CD4-positive, alpha-beta memory T cell (primary cell): Measurements from ENCODE around the gene MROH9. TPM values are rescaled to one million over a fixed set of nuclear protein-coding genes. Genes with fewer than 3 reads are reported as not detected.

Experiments used
- CTCF ChIA-PET: fragments of 350-600 bp; sonication (Branson Sonifier 250); formaldehyde crosslinking; loops from one replicate; lab custom pipeline; 2021; ENCODE audit warnings: inconsistent platforms; ENCODE audit not compliant: partially characterized antibody; lab: Charles Lee
- POLR2A ChIA-PET: fragments of 350-600 bp; sonication (Branson Sonifier 250); formaldehyde crosslinking; loops from one replicate; lab custom pipeline; 2021; ENCODE audit not compliant: partially characterized antibody; lab: Charles Lee
- DNase-seq, 5 donors: peaks; one replicate each; pipeline versions ENCODE4 v3.0.0 to v3.0.0-alpha.2; 2020 to 2022; ENCODE audit warnings: mixed read lengths in 1 of 5
- H3K27ac ChIP-seq: one replicate; pipeline ENCODE4 v1.7.0; 2013; ENCODE audit warnings: low read depth, low read length
- H3K27me3 ChIP-seq: 2 replicates; pipeline ENCODE4 v1.7.0; 2013; ENCODE audit warnings: mild to moderate bottlenecking, low read length, moderate library complexity; ENCODE audit not compliant: insufficient read depth
- H3K36me3 ChIP-seq: 2 replicates; pipeline ENCODE4 v1.7.0; 2013; ENCODE audit warnings: mild to moderate bottlenecking, low read length, moderate library complexity; ENCODE audit not compliant: insufficient read depth
- H3K4me1 ChIP-seq: 2 replicates; pipeline ENCODE4 v1.7.0; 2013; ENCODE audit warnings: mild to moderate bottlenecking, low read length, moderate library complexity; ENCODE audit not compliant: insufficient read depth
- H3K4me3 ChIP-seq, 2 donors: one replicate each; pipeline ENCODE4 v1.7.0; 2013; ENCODE audit warnings: low read length in 2 of 2, mild to moderate bottlenecking in 1 of 2
- H3K9me3 ChIP-seq, 2 donors: one replicate each; pipeline ENCODE4 v1.7.0; 2013; ENCODE audit warnings: low read length in 2 of 2, control low read depth in 1 of 2; ENCODE audit not compliant: control insufficient read depth in 1 of 2
- H3K27ac Mint-ChIP-seq, 7 donors: one replicate each; pipeline ENCODE4 v1.8.0; 2020 to 2021; ENCODE audit warnings: mixed read lengths in 7 of 7, mild to moderate bottlenecking in 6 of 7, inconsistent platforms in 3 of 7, moderate library complexity in 3 of 7
- H3K27me3 Mint-ChIP-seq, 2 donors: one replicate each; pipeline ENCODE4 v1.8.0; 2020 to 2021; ENCODE audit warnings: mixed read lengths in 2 of 2
- H3K36me3 Mint-ChIP-seq, 2 donors: one replicate each; pipeline ENCODE4 v1.8.0; 2020 to 2021; ENCODE audit warnings: mixed read lengths in 2 of 2, inconsistent platforms in 1 of 2, mild to moderate bottlenecking in 1 of 2
- H3K4me1 Mint-ChIP-seq, 4 donors: one replicate each; pipeline ENCODE4 v1.8.0; 2020 to 2021; ENCODE audit warnings: mixed read lengths in 4 of 4, mild to moderate bottlenecking in 1 of 4
- H3K4me3 Mint-ChIP-seq, 8 donors: one replicate each; pipeline ENCODE4 v1.8.0; 2020 to 2021; ENCODE audit warnings: mixed read lengths in 8 of 8, mild to moderate bottlenecking in 7 of 8, moderate library complexity in 6 of 8, inconsistent platforms in 3 of 8
- H3K9me3 Mint-ChIP-seq, 8 donors: one replicate each; pipeline ENCODE4 v1.8.0; 2020 to 2021; ENCODE audit warnings: mixed read lengths in 8 of 8, mild to moderate bottlenecking in 5 of 8, inconsistent platforms in 3 of 8, moderate library complexity in 1 of 8
- intact Hi-C: fragments of 100-400 bp; cut with micrococcal nuclease; formaldehyde crosslinking; loops from one replicate; pipeline ENCODE4 v1.15.1; 2023
- polyA plus RNA-seq, 2 donors: library from polyadenylated mRNA; unstranded; fragments of 300-500 nt; fragmentation: Illumina TruSeq; gene quantifications; one replicate each; pipeline ENCODE4 v1.2.3, GENCODE V29; 2021
- total RNA-seq, 2 experiments: library from RNA; stranded (reverse); gene quantifications; one replicate each; pipeline ENCODE4 v1.2.3, GENCODE V29; 2021

MROH9 gene
- total and polyA plus RNA-seq, 4 experiments from 2014 or later, result not detected

DNA sequence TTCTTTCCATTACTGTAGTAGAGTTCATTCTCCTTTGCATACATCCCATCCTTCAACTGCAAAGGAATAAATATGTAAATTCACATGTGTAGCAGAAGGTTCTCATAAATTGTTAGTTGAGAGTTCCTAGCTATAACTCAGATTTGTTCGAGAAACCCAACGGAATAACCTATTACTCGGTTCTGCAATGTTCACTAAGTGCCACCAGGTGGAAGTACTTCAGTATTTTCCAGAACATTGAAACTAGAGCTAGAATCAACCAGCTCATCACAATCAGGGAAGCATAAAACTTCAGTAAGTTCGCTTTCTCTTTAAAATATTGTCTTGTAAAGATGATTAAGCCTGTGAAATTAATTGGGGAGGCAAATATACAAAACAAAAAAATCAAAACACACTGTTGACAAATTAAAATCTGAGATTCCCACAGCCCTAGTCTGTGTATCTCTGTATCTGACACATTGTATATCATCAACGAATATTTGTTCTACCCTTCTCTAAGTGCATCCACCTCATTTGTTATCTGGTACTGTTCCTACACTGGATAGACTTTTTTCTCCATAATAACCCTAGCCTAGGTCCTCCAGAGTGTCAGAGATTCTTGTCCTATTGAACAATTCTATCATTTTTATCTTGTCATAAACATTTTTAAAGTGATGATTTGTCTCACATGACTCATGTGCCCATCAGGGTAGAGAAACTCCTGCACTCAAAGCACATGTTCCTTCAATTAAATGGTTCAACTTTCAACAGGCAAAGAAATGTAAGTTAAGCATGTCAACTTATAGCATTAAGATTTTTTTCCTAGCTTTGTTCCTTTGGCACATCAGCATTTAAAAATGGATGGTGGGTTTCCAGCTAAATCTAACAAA is 31.9 kb downstream of the MROH9 start:
- H3K9me3 Mint-ChIP-seq, result no peaks in the 10 kb centered on the region
- Histone ChIP-seq H3K4me3 (no peak overlapping the region), H3K9me3 (no peaks in the 10 kb centered on the region), H3K4me1 (no peaks in the 10 kb centered on the region), H3K27me3 (no peaks in the 10 kb centered on the region), H3K36me3 (no peaks in the 10 kb centered on the region), H3K27ac (no peak overlapping the region)
- CTCF ChIA-PET, result interaction anchor here (0.6 to 4.2 kb wide), 3 partner anchors 21 to 1039 kb away, joined by 3 to 51 read pairs (median 4); partner anchors contain the start of gene FMO4
- peak in 4 of 5 donors; percentile 0 to 7 (median 4) for DNase-seq
- no peak overlapping the region for H3K27ac Mint-ChIP-seq
- H3K27me3 Mint-ChIP-seq, result peaks cover 9 to 12% of the 10 kb centered on the region in 2 donors
- H3K4me1 Mint-ChIP-seq, result no peaks in the 10 kb centered on the region
- POLR2A ChIA-PET, result interaction anchor here (0.6 kb wide), 1 partner anchor 346 kb away, joined by 5 read pairs; the partner anchor contains the start of gene FMO4
- no peak overlapping the region for H3K4me3 Mint-ChIP-seq
- no peaks in the 10 kb centered on the region for H3K36me3 Mint-ChIP-seq
- intact Hi-C loops, result no loop called here

DNA sequence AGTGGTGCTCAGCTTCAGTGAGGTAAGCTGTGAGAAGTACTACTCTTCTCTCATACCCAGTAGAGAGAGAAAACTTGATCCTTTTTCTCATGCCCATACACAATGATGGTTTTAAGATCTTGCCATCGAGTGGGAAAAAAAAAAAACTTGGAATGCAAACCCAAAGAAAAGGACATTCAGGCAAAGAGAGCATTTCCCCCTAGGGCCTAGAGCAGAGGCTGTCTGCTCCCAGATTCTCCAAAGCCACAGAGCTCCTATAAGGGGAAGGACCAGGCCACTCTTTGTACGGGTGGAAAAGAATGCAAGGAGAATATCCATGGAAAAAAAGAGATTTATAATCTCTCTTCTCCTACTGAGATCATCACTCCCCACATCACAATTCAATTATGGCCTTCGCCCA is 34.9 kb downstream of the MROH9 start:
- Histone ChIP-seq H3K4me1 (no peaks in the 10 kb centered on the region), H3K4me3 (no peak overlapping the region), H3K36me3 (no peaks in the 10 kb centered on the region), H3K27ac (no peak overlapping the region), H3K27me3 (no peaks in the 10 kb centered on the region), H3K9me3 (no peaks in the 10 kb centered on the region)
- intact Hi-C loops, result no loop called here
- H3K36me3 Mint-ChIP-seq, result no peaks in the 10 kb centered on the region
- CTCF ChIA-PET, result interaction anchor here (1.0 kb wide), 1 partner anchor 343 kb away, joined by 5 read pairs; the partner anchor contains the start of gene FMO4
- H3K4me3 Mint-ChIP-seq, result no peak overlapping the region
- no peaks in the 10 kb centered on the region for H3K4me1 Mint-ChIP-seq
- peaks cover 6 to 8% of the 10 kb centered on the region in 2 donors for H3K27me3 Mint-ChIP-seq
- POLR2A ChIA-PET, result no interaction called here
- H3K27ac Mint-ChIP-seq, result no peak overlapping the region
- DNase-seq, result no peak
- H3K9me3 Mint-ChIP-seq, result no peaks in the 10 kb centered on the region

DNA sequence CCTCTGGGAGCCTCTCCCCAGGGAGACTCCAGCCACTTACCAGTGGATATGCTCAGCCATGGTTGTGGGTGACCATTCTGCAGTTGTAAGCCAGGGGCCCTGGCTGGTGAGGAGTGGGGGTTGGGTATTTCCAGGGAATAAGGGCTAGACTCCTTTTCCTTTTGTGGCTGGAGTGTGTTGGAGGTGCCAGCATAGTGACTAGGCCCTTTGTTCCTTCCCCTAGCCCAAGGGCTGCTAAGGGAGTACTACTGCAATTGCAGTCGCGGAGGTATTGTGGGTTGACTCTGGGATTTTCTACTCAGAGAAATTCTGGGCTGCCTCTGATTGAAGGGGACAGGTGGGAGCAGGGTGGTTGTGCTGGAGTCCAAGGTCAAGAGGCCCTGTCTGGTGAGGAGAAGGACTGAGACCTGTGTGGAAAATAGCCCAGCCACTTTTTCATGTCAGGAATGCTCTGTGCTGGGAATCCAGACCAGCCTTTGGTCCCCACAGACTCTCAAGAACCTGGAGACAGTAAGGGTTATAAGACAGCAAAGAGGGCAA is 43.1 kb downstream of the MROH9 start:
- ChIA-PET CTCF (no interaction called here), POLR2A (no interaction called here)
- Mint-ChIP-seq H3K9me3 (peaks cover 0 to 19% (median 4%) of the 10 kb centered on the region in 8 donors), H3K36me3 (no peaks in the 10 kb centered on the region), H3K27me3 (peaks cover 2 to 5% of the 10 kb centered on the region in 2 donors), H3K4me3 (no peak overlapping the region), H3K4me1 (no peaks in the 10 kb centered on the region), H3K27ac (no peak overlapping the region)
- intact Hi-C loops, result no loop called here
- Histone ChIP-seq H3K4me1 (no peaks in the 10 kb centered on the region), H3K27me3 (no peaks in the 10 kb centered on the region), H3K27ac (no peak overlapping the region), H3K4me3 (no peak overlapping the region), H3K9me3 (no peaks in the 10 kb centered on the region), H3K36me3 (no peaks in the 10 kb centered on the region)
- DNase-seq, result no peak

DNA sequence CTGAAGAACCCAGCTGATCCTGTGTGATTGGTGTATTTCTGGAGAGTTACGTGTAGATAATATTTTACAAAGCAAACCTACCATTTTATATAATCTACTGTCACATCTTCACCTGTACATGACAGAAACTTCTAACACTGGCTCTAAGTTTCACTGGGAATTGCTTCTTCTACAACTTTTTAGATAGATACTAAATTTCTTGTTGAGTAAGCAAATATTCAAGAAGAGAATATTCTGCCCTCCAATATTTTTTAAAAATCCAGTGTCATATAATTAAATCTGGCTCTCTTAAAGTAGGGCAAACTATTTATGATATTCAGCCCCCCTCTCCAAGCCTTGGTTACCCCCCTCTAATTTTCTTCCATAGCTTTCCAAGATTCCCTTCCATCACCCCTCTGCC is 50.1 kb downstream of the MROH9 start:
- Histone ChIP-seq H3K36me3 (no peaks in the 10 kb centered on the region), H3K9me3 (no peaks in the 10 kb centered on the region), H3K4me1 (no peaks in the 10 kb centered on the region), H3K4me3 (no peak overlapping the region), H3K27ac (no peak overlapping the region), H3K27me3 (no peaks in the 10 kb centered on the region)
- H3K4me1 Mint-ChIP-seq, result no peaks in the 10 kb centered on the region
- ChIA-PET POLR2A (no interaction called here), CTCF (no interaction called here)
- no peaks in the 10 kb centered on the region for H3K36me3 Mint-ChIP-seq
- intact Hi-C loops, result no loop called here
- peak overlapping the region in 1 of 8 donors; percentile 49 for H3K4me3 Mint-ChIP-seq
- no peak overlapping the region for H3K27ac Mint-ChIP-seq
- DNase-seq, result no peak
- H3K9me3 Mint-ChIP-seq, result peaks cover 0 to 6% (median under 1%) of the 10 kb centered on the region in 8 donors
- peaks cover 0 to 2% of the 10 kb centered on the region in 2 donors for H3K27me3 Mint-ChIP-seq

DNA sequence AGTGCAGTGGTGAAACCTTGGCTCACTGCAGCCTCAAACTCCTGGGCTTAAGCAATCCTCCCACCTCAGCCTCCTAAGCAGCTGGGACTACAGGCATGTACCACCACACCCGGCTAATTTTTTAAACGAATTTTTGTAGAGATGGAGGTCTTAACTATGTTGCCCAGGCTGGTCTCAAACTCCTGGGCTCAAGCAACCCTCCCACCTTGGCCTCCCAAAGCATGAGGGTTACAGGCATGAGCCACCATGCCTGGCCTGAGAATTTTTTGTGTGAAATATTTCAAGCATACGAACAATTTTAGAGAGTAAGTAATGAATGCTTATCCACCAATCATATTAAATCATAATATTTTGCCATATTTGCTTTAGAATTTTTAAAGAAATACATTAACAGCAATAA is 51.6 kb downstream of the MROH9 start:
- no peak overlapping the region for H3K27ac ChIP-seq
- no peak for DNase-seq
- Mint-ChIP-seq H3K4me3 (no peak overlapping the region), H3K27ac (no peak overlapping the region), H3K9me3 (peaks cover 0 to 2% (median 0%) of the 10 kb centered on the region in 8 donors), H3K36me3 (no peaks in the 10 kb centered on the region), H3K4me1 (no peaks in the 10 kb centered on the region), H3K27me3 (no peaks in the 10 kb centered on the region)
- no peaks in the 10 kb centered on the region for H3K27me3 ChIP-seq
- CTCF ChIA-PET, result no interaction called here
- no peaks in the 10 kb centered on the region for H3K36me3 ChIP-seq
- no peak overlapping the region for H3K4me3 ChIP-seq
- POLR2A ChIA-PET, result no interaction called here
- no peaks in the 10 kb centered on the region for H3K4me1 ChIP-seq
- H3K9me3 ChIP-seq, result no peaks in the 10 kb centered on the region
- intact Hi-C loops, result no loop called here

DNA sequence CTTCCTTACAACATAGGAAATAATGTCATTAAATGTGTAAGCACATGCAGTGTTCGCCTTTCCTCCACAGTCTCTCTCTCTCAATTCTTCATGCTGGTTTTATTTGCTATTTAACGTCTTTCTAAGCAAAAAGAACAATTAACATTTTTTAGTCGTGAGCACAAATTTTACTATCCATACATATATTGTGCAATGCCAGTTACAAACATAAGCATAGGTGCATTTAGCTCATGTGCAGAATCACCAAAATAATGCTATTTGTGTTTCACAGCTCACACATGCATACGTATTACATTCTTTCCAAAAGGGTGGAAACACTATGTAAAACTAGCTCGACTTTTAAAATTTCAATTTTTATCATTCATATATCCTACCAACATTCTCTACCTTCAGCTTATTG is 52.1 kb downstream of the MROH9 start:
- H3K4me1 Mint-ChIP-seq, result no peaks in the 10 kb centered on the region
- Histone ChIP-seq H3K9me3 (no peaks in the 10 kb centered on the region), H3K27ac (no peak overlapping the region), H3K27me3 (no peaks in the 10 kb centered on the region), H3K4me3 (no peak overlapping the region), H3K36me3 (no peaks in the 10 kb centered on the region), H3K4me1 (no peaks in the 10 kb centered on the region)
- no peak for DNase-seq
- no peaks in the 10 kb centered on the region for H3K36me3 Mint-ChIP-seq
- ChIA-PET CTCF (interaction anchor here (1.6 kb wide), 1 partner anchor 21 kb away, joined by 3 read pairs; no protein-coding TSS in a partner anchor), POLR2A (no interaction called here)
- intact Hi-C loops, result no loop called here
- no peak overlapping the region for H3K27ac Mint-ChIP-seq
- H3K9me3 Mint-ChIP-seq, result peaks cover 0 to 2% (median 0%) of the 10 kb centered on the region in 8 donors
- no peaks in the 10 kb centered on the region for H3K27me3 Mint-ChIP-seq
- H3K4me3 Mint-ChIP-seq, result no peak overlapping the region

DNA sequence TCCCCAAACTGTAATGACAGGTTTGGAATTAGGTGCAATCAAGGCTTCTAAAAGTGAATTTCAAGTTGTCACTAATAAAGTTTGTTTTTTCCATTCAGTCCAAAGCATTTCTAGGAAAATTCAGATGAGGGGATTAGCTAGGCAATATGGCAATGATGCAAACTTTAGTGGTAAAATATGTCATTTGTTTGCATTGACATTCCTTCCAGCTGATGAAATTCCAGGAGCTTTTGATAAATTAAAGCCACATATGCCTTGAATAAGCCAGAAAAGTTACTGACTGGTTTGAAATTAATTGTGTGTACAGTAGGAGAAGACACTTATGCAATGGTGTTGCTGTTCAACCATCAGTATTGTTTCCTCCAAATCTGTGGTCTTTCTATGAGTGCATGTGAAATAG is 57.8 kb downstream of the MROH9 start:
- intact Hi-C loops, result no loop called here
- CTCF ChIA-PET, result no interaction called here
- Mint-ChIP-seq H3K4me3 (no peak overlapping the region), H3K27ac (no peak overlapping the region), H3K9me3 (no peaks in the 10 kb centered on the region), H3K36me3 (no peaks in the 10 kb centered on the region), H3K4me1 (no peaks in the 10 kb centered on the region), H3K27me3 (peaks cover 0 to 5% of the 10 kb centered on the region in 2 donors)
- Histone ChIP-seq H3K36me3 (no peaks in the 10 kb centered on the region), H3K4me3 (no peak overlapping the region), H3K27ac (no peak overlapping the region), H3K4me1 (no peaks in the 10 kb centered on the region), H3K9me3 (no peaks in the 10 kb centered on the region), H3K27me3 (no peaks in the 10 kb centered on the region)
- DNase-seq, result no peak
- POLR2A ChIA-PET, result no interaction called here
